HG03097 (cell line): ENCODE results near the gene SMTN.

Source experiments
- ATAC-seq: cut with Tn5 transposase; IDR thresholded peaks from one replicate; pipeline ENCODE4 v1.9.1; 2021; ENCODE audit not compliant: unreplicated experiment, low FRiP score

SMTN gene

GRCh38 chr22:31144223-31144622, 63.1 kb downstream of the SMTN start:
- no peak for ATAC-seq

GRCh38 chr22:31148488-31148887, 67.4 kb downstream of the SMTN start:
- no peak for ATAC-seq

GRCh38 chr22:31148953-31149627, 68.0 kb downstream of the SMTN start:
- ATAC-seq: no peak

GRCh38 chr22:31150615-31151014, 69.5 kb downstream of the SMTN start:
- no peak for ATAC-seq

GRCh38 chr22:31151872-31152271, 70.8 kb downstream of the SMTN start:
- ATAC-seq: no peak

- ATAC-seq: no peak
These were observed 72.2 kb downstream of the SMTN start for GRCh38 chr22:31153357-31153756.
